Hematopoietic multipotent progenitor cell treated with erythropoietin and hydrocortisone succinate and interleukin-3 and kit ligand, for 6 days (in vitro differentiated cells): Measurements from ENCODE around the gene SMG7.
"Not testable (repeated sequence)": the region's sequence is repeated elsewhere in the genome, so short reads cannot be mapped to it uniquely, and the experiment has no call there.

Experiments used
- DNase-seq: peaks from one replicate; pipeline ENCODE4 v3.0.0-alpha.2; 2015

SMG7 gene, protein sequence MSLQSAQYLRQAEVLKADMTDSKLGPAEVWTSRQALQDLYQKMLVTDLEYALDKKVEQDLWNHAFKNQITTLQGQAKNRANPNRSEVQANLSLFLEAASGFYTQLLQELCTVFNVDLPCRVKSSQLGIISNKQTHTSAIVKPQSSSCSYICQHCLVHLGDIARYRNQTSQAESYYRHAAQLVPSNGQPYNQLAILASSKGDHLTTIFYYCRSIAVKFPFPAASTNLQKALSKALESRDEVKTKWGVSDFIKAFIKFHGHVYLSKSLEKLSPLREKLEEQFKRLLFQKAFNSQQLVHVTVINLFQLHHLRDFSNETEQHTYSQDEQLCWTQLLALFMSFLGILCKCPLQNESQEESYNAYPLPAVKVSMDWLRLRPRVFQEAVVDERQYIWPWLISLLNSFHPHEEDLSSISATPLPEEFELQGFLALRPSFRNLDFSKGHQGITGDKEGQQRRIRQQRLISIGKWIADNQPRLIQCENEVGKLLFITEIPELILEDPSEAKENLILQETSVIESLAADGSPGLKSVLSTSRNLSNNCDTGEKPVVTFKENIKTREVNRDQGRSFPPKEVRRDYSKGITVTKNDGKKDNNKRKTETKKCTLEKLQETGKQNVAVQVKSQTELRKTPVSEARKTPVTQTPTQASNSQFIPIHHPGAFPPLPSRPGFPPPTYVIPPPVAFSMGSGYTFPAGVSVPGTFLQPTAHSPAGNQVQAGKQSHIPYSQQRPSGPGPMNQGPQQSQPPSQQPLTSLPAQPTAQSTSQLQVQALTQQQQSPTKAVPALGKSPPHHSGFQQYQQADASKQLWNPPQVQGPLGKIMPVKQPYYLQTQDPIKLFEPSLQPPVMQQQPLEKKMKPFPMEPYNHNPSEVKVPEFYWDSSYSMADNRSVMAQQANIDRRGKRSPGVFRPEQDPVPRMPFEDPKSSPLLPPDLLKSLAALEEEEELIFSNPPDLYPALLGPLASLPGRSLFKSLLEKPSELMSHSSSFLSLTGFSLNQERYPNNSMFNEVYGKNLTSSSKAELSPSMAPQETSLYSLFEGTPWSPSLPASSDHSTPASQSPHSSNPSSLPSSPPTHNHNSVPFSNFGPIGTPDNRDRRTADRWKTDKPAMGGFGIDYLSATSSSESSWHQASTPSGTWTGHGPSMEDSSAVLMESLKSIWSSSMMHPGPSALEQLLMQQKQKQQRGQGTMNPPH

DNA sequence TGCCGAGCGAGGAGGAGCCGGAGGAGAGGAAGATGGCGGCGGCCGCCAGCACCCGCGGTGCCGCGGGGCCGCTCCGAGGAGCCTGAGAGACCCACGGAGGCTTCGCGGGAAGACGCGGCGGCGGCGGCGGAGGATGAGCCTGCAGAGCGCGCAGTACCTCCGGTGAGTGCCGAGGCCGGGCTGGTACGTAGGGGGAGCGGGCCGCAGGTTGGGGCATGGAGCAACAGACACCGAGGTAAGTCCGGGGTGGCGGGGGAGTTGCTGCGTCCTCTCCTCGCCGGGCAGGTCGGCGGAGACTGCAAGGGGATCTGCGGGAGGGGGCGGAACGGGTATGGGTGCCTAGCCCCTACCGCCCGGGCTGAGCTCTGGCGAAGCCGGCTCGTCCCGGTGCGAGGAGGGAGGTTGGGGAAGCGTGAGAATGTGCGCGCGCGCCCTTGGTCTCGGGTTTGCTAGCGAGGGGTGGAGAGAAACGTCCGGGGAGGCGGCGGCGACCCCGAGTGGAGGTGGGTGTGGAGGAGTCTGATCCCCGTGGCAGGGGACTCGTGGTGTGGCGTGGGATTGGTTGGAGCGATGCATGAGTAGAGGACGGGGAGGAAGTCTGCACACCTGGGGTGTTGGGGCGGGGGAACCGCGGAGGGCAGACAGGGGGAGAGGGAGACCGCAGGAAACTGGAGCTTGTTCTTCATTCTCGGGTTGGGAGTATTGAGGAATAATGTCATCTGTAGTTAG is at the start of gene SMG7:
Gene SMG7, plus strand, starts transcription at position 12 of the 729 bp plus-strand sequence. Its CDS starts 122 bp downstream, at position 134.
- peak; percentile 51 for DNase-seq

DNA sequence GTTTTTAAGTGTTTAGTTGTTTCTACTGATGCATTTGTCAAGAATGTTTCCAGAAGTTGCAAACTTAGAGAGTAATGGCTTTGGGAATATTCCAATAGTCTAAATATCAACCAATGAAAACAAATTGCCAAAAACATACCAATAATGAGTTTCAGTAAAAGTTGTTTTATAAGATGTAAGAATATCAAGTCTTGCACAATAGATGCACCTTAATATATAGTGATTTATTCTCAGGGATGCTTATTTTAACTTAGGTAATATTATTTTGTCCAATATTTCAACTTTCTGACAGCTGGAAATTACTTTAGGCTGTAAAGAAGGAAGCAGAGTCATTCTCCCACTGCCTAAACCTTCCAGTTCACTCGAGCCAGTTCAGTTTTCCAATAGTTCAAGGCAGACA is 48.8 kb upstream of the SMG7 start:
- no peak for DNase-seq

DNA sequence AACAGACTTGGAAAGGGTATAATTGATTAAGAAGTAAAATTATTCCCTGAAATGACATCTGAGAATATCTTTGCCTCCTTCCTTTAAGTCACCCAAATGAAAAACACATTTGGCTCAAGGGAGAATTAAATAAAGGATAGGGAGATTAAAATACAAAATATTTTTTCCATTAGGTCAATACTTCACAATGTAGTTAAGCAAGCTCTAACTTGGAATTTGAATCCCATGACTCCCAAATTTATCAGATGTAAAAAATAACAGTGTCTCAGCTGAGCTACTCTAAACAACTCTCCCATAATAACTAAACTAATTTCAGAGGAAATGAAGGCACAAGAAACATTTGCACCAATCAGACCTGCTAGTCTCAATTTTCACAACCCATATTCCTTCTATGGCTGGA is 47.6 kb upstream of the SMG7 start:
- DNase-seq: no peak

DNA sequence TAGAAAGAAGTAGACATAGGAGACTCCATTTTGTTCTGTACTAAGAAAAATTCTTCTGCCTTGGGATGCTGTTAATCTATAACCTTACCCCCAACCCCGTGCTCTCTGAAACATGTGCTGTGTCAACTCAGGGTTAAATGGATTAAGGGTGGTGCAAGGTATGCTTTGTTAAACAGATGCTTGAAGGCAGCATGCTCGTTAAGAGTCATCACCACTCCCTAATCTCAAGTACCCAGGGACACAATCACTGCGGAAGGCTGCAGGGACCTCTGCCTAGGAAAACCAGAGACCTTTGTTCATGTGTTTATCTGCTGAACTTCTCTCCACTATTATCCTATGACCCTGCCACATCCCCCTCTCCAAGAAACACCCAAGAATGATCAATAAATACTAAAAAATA is 44.7 kb upstream of the SMG7 start:
- DNase-seq: not testable (repeated sequence)

DNA sequence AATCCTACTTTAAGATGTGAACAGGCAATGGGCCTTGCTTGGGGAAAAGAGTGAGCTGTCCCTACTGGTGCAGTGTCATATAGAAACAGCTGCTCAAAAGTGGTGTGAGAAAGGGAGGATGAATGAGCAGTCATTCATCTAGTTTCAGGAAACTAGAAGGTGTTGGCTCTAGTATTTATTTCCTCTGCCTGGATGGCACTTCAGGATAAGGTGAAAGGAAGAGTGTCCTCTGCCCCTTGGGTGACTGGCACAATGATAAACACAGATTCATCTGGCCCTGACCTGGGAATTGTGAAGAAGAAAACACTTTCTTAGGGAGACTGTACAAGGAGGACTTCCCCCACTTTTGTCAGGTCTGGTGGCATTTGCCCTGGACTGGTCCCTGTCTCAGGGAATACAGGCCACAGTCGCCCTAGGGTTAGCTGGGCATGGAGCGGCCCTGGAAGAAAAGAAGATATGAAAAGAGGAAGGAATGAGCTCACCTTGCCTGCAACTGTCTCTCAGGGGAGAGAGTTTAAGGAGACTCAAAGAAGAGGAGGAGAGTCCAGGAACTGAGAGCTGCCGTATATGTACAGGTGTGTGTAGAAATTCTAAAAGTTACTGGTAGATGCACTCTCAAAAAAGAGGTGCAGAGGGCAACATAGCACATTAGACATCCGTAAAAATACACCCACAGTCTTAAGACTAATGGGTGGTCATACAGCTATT is 40.3 kb upstream of the SMG7 start:
- DNase-seq: no peak

DNA sequence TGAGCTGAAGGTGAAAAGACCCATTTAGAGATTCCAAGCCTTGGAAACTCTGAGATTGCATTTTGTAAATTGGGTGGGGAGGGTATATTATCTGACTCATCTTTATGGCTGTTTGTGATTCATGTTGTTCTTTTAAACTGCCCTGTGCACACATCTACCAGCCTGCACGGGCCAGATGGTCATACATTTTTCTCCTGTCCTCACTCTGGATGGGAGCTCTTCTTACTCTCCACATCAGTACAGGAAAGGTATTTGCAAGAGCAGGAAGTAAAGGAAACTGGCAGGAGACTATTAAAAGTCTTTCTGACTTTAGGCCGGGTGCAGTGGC is 39.8 kb upstream of the SMG7 start:
- DNase-seq: no peak

DNA sequence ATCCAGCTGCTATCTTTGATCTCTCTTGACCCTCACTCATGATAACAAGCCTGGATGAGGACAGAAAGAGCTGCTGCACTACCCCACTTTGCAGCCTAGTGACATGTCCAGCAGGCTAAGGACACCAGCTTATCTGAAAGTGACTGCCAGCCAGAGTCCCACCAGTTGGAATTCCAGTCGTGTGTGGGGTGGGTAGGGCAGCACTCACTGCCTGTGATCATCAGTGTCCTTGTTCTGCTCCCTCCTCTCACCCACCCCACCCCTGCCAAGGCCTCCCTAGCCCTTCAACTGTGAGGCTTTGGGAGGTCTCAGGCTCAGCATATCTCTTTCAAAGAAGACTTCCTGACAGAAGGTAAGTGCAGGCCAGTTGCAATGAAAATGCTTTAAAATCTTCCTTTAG is 38.6 kb upstream of the SMG7 start:
- no peak for DNase-seq

DNA sequence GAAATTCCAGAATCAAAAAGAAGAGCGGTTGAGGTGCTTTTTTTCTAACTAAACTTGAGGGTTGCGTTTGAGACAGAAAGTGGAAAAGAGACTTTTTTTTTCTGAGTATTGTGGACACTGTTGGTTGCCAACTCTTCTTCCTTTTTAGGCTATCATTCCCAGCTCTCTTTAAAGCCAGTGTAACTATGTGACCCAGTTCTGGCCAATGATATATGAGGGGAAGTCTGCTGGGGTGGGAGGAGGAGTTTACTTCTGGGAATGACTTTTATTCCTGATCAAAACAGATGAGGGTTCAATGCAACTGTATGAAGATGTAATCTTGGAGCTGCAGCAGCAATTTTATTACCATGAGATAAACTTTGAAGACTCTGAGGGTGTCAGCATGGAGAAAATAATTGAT is 36.8 kb upstream of the SMG7 start:
- no peak for DNase-seq

DNA sequence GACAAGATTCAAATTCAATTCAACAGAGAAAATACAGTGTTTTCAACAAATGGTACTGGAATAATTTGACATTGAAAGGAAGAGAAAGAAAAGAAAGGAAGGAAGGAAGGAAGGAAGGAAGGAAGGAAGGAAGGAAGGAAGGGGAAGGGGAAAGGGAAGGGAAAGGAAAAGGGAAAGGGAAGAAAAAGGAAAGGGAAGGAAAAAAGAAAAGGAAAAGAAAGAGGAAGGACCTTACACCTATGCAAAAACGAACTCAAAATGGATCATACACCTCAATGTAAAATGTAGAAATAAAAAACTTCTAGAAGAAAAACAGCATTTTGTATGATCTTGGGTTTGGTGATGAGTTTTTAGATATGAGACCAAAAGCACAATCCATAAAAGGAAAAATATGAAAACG is 34.2 kb upstream of the SMG7 start:
- DNase-seq: no peak

DNA sequence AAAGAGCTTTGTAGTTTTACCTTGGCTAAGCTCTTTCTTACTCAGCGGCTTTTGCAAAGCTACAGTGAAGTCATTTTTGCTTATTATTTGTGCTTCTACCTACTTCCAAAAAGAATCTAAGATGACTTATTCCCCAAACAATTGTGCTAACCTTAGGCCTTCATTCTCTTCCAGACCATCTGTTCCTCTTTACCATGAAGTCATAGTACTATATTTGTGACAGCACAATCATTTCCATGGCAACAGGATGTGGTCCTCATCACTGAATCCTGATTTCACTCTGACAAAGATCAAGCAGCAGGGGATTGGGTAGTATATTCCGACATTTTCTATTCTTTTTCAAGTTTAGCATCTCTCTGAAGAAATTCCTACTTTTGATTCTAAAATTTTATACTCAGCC is 29.3 kb upstream of the SMG7 start:
- no peak for DNase-seq

DNA sequence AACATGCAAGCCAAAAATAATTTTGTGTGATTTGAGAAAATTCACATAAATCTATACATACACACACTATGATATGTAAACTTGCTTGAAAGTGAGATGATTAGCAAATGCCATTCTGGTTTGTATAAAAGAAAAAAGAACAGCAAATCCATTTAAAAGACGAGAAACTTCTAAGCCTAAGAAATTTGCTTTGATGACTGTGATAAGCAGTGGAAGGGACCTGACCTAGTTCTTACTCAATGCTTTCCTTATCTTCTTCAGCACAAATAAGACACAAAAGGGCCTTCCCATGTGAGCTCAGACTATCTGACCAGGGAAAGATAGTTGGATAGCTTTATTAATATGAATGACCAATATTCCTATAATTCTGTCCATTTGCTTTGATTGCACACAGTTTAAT is 28.8 kb upstream of the SMG7 start:
- no peak for DNase-seq

DNA sequence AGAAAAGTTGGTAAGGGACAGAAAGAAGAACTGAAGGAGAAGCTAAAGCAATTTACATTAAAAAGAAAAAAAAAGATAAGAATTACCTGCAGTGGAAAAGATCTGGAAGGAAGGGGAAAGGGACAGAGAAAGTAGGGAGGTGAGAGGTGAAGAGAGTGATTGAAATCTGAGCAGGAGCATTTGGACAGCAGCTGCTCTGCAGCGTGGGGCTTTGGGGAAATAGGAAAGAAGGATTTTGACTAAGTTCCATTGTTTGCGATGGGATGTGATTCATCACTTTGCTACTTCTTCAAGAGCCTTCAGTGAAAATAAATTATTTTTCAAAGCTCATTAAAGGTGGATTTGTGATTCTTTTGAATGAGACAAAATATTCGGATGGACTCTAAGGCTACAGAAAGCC is 28.1 kb upstream of the SMG7 start:
- DNase-seq: no peak

DNA sequence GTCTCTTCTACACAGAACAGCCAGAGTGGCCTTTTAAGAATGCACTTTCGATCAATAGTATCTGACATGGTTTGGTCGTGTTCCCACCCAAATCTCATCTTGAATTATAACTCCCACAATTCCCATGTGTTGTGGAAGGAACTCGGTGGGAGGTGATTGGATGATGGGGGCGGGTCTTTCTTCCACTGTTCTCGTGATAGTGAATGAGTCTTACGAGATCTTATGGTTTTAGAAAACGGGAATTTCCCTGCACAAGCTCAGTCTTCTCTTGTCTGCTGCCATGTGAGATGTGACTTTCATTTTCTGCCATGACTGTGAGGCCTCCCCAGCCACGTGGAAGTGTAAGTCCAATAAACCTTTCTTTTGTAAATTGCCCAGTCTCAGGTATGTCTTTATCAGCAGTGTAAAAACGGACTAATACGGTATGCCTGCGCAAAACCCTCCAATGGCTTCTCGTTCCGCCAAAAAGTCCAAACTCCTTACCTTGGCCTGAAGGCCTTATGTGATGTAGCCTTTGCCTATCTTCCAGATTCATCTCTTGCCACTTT is 23.0 kb upstream of the SMG7 start:
- DNase-seq: no peak

DNA sequence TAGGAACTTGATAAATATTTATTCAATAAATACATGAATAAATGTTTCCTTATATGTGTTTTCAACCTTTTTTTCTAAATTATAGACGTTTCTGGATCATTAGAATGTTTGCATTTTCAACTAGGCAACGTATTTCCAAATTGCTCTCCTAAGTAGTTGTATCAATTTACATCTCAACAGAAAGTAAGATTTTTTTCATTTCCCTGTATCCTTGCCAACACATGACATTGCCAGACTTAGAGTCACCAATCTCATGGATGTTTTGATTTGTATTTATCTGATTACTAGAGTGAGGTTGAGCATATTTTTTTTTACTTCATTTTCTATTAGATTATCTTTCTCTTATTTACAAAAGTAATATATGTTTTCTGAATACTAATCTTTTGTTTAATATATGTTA is 22.2 kb upstream of the SMG7 start:
- no peak for DNase-seq

DNA sequence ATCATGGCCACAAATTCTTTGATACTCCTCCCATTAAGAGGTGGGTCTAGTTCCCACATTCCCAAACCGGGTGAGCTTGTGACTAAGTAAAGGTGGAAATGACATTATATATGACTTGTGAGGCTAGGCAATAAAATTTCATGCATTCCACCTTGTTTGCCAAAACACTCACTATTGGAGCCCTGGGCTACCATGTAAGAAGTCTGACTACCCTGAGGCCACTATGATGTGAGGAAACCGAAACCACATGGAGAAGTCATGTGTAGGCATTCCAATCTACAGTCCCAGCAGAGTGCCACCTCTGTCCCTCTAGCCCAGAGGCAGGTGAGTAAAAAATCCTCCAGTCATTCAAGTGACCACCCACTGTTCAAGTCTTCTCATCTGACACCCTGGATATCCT is 17.9 kb upstream of the SMG7 start:
- no peak for DNase-seq

DNA sequence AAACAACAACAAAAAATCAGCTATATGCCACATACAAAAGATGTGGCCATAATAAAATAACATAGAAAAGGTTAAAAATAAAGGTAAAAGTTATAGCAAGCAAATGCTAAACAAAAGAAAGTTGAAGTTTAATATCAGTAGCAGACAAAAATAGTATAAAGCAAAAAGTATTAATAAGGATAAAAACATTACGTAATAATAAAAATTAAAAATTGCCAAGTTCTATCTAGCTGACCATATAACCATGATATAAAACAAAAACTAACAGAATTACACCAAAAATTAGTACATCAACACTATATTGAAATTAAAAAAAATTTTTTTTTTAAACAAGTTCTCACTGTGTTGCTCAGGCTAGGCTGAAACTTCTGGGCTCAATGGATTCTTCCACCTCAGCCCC is 15.5 kb upstream of the SMG7 start:
- DNase-seq: no peak

DNA sequence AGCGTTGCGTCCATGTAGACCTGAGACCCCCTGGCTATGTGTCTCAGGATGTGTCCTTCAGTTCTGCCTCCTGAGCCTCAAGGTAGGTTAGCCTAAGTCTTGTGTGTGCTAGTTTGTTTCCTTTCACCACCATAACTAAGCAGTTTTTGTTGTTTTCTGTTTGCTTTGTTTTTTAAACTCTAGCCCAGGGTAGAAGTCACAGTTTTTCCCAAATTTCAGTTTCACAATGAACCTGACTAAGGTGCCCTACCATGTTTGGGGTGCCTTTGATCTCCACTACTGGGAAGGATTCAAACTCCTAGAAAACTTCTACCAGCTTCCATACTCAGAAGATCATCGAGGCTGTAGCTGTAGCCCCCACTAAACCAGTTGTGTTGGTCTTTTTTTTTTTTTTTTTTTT is 14.8 kb upstream of the SMG7 start:
- DNase-seq: no peak

DNA sequence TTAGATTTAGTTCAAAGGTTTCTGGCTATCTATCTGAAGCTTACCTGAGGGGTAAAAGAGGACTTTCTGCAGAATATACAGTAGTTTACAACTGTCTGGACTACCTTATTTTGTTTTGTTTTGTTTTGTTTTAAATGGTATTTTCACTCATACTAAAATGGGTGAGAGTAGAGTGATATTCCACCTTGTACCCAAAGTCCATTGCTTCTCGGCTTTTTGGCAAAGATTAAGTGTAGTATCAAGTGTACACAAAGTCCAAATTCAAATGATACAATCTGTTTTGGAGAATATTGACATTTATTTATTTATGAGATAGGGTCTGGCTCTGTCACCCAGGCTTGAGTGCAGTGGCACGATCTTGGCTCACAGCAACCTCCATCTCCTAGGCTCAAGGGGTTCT is 11.7 kb upstream of the SMG7 start:
- DNase-seq: no peak

DNA sequence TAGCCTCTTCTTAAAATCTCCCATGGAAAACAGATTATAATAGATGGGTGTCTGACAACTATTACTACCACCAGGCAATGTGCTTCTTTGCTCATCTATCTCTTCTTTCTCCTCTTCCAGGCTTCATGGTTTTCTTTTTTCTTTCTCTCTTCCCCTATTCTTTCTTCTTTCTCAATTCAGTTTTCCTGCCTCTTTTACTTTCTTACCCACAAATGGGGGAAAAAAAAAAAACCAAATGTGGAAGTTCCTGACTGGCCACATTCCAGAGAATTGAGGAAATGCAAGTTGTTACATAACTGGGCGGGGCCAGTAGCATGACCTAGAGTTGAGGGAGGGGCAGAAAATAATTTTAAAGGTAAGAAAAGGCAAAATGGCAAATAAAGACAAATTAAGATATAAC is 10.9 kb upstream of the SMG7 start:
- peak; percentile 58 for DNase-seq

DNA sequence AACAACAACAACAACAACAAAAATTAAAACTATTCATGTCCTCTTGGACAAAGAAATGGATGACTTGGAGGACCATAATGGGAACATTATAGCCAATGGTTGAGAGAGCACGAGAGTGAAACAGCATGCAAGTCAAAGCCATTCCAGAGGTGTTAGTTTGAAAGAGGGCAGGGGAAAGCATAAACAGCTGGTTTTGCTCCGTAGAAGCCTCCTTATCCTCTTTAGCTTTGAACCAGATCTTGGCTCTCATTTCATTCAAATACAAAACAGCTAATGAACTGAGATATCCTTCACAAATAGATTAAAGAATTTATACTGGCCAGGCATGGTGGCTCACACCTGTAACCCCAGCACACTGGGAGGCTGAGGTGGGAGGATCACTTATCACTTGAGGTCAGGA is 8.7 kb upstream of the SMG7 start:
- no peak for DNase-seq

DNA sequence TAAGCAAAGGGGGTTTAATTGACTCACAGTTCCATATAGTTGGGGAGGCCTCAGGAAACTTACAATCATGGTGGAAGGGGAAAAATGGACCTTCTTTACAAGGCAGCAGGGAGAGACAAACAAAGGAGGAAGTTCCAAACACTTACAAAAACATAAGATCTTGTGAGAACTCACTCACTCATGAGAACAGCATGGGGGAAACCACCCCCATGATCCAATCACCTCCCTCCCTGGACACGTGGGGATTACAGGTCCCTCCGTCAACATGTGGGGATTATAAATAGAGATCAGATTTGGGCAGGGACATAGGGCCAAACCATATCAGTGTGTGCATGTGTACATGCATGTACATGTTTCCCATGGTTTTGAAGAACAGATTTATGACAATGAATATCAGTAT is 5.5 kb upstream of the SMG7 start:
- no peak for DNase-seq

DNA sequence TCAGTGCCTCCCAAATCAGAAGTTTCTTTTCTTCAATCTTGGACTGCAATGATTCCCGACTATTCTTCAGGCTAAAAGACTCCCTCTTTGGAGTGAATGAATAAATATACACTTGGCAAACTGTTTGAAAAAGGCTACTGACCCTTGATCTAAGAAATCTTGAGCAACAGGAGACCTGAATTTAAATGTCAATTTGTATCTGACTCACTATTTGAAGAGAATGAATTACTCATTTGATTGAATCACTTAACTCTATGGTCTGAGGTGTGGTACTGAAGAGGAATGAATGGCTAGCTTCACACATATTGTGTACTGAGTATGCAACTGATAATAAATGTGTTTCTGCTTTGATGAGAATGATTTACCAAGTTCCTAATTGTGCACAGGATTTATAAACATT is 4.6 kb upstream of the SMG7 start:
- no peak for DNase-seq
